Colonic mucosa (tissue), 4 donors: ENCODE measurements around the gene DOCK8. TPM values are rescaled to one million over a fixed set of nuclear protein-coding genes. Genes with fewer than 3 reads are reported as not detected.

Experiments used
- DNase-seq: peaks from one replicate; pipeline ENCODE4 v3.0.0-alpha.2; 2020
- H3K27ac ChIP-seq: fragments of 200-600 bp; one replicate; pipeline ENCODE4 v1.8.0; 2021
- H3K27me3 ChIP-seq: fragments of 200-600 bp; one replicate; pipeline ENCODE4 v1.8.0; 2021
- H3K36me3 ChIP-seq: fragments of 200-600 bp; one replicate; pipeline ENCODE4 v1.8.0; 2021
- H3K4me1 ChIP-seq: fragments of 200-600 bp; one replicate; pipeline ENCODE4 v1.8.0; 2021; ENCODE audit warnings: mild to moderate bottlenecking
- H3K4me3 ChIP-seq: fragments of 200-600 bp; one replicate; pipeline ENCODE4 v1.8.0; 2021
- H3K9ac ChIP-seq, 2 donors: one replicate each; pipeline ENCODE4 v1.7.0; 2013; ENCODE audit warnings: control low read depth in 2 of 2, low read depth in 2 of 2, low read length in 2 of 2
- H3K9me3 ChIP-seq: fragments of 200-600 bp; one replicate; pipeline ENCODE4 v1.8.0; 2021
- CTCF ChIP-seq: fragments of 200-600 bp; IDR thresholded peaks from one replicate; pipeline ENCODE4 v1.8.0; 2022; ENCODE audit warnings: antibody characterized with exemption, mild to moderate bottlenecking
- intact Hi-C: fragments of 100-400 bp; cut with DNase I; formaldehyde crosslinking; loops from one replicate; pipeline ENCODE4 v1.14.1; 2022
- total RNA-seq, 2 donors: library from RNA; stranded (reverse); fragmentation: NEBNext Ultra II Directional in 1 of 2; extraction: Animal tissue kit (Norgen Biotek cat#: 25700) in 1 of 2; gene quantifications; one replicate each; pipeline ENCODE4 v1.2.1, GENCODE V29; 2021
- donor health status: healthy.
- donor health status: DM: no; HTN: no; CAD: no.
- donor health status: DM: no; HTN: no; CAD: no.

The DOCK8 gene
- total RNA-seq, 2 donors from 2014 or later = 5.8 to 7.1 TPM

- Histone ChIP-seq H3K9me3 (no peaks in the 10 kb centered on the region), H3K27me3 (no peaks in the 10 kb centered on the region), H3K36me3 (no peaks in the 10 kb centered on the region), H3K27ac (no peak overlapping the region), H3K4me1 (no peaks in the 10 kb centered on the region), H3K9ac (no peak overlapping the region), H3K4me3 (no peak overlapping the region)
- intact Hi-C loops = no loop called here
- no peak for DNase-seq
- no peak for TF ChIP-seq CTCF
These were observed 22.6 kb downstream of the DOCK8 start for GRCh38 chr9:237141-237857.

- no peak overlapping the region for H3K9ac ChIP-seq
- intact Hi-C loops = no loop called here
These were observed 23.2 kb downstream of the DOCK8 start for GRCh38 chr9:237858-238345.

GRCh38 chr9:242461-243080, 27.9 kb downstream of the DOCK8 start:
- Histone ChIP-seq H3K4me1 (no peaks in the 10 kb centered on the region), H3K4me3 (no peak overlapping the region), H3K27ac (no peak overlapping the region), H3K9me3 (no peaks in the 10 kb centered on the region), H3K9ac (no peak overlapping the region), H3K27me3 (no peaks in the 10 kb centered on the region), H3K36me3 (no peaks in the 10 kb centered on the region)
- no peak for TF ChIP-seq CTCF
- no peak for DNase-seq
- intact Hi-C loops = no loop called here

More at GRCh38 chr9:237858-238345, 23.2 kb downstream of the DOCK8 start:
- no peak for TF ChIP-seq CTCF
- Histone ChIP-seq H3K27me3 (no peaks in the 10 kb centered on the region), H3K36me3 (no peaks in the 10 kb centered on the region), H3K27ac (no peak overlapping the region), H3K4me1 (no peaks in the 10 kb centered on the region), H3K9me3 (no peaks in the 10 kb centered on the region), H3K4me3 (no peak overlapping the region)
- DNase-seq = no peak

GRCh38 chr9:248278-248961, 33.8 kb downstream of the DOCK8 start:
- DNase-seq = no peak
- intact Hi-C loops = no loop called here
- no peak for TF ChIP-seq CTCF
- H3K27ac ChIP-seq = no peak overlapping the region
- no peak overlapping the region for H3K4me3 ChIP-seq
- H3K36me3 ChIP-seq = no peaks in the 10 kb centered on the region
- H3K4me1 ChIP-seq = no peaks in the 10 kb centered on the region
- H3K9ac ChIP-seq = no peak overlapping the region
- H3K9me3 ChIP-seq = no peaks in the 10 kb centered on the region
- no peaks in the 10 kb centered on the region for H3K27me3 ChIP-seq

- intact Hi-C loops = no loop called here
These were observed 34.4 kb downstream of the DOCK8 start for GRCh38 chr9:249025-249424.

More at GRCh38 chr9:249025-249424, 34.4 kb downstream of the DOCK8 start:
- H3K9ac ChIP-seq = no peak overlapping the region
- H3K4me3 ChIP-seq = no peak overlapping the region
- no peak for TF ChIP-seq CTCF
- H3K27me3 ChIP-seq = no peaks in the 10 kb centered on the region
- H3K36me3 ChIP-seq = no peaks in the 10 kb centered on the region
- H3K4me1 ChIP-seq = no peaks in the 10 kb centered on the region
- no peak for DNase-seq
- H3K27ac ChIP-seq = no peak overlapping the region
- no peaks in the 10 kb centered on the region for H3K9me3 ChIP-seq
